HG03575 (cell line): ENCODE results near the gene KRT6A.

ENCODE experiments used
- ATAC-seq: cut with Tn5 transposase; IDR thresholded peaks from one replicate; pipeline ENCODE4 v1.9.1; 2021; ENCODE audit not compliant: unreplicated experiment, insufficient number of reproducible peaks, low FRiP score; ENCODE audit errors: extremely low read depth

KRT6A gene

GRCh38 chr12:52525661-52526499 is 32.8 kb upstream of the KRT6A start:
- ATAC-seq: no peak

DNA sequence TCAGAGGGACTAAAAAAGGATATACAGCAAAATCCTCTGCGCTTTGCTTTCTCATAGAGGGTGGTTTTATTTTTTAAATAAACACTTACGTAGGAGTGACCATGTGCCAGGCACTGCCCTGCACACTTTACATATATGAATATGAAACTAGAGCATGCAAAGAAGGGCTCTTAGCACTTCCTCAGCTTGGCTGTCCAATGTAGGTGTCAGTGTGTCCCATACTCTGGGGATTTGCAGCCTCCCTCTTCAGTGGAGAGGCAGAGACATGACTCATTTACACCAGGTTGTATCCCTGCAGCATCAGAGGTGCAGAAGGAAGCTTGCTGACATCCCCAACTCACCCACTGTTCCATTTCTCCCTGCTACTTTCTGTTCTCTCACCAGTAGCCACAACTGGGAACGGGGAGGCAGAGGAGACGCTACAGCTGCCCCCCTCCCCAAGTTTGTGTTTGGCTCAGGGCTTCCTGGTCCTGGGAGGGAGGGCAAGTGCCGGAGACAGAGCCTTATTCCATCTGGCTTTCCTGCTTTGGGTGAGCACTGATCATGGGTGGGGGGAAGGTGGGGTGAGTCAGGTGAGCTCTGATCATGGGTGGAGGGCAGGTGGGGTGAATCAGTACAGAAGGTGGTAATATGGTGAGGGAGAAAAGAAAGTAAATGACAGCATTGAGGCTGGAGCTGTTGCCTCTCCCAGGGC is 32.0 kb upstream of the KRT6A start:
- no peak for ATAC-seq

DNA sequence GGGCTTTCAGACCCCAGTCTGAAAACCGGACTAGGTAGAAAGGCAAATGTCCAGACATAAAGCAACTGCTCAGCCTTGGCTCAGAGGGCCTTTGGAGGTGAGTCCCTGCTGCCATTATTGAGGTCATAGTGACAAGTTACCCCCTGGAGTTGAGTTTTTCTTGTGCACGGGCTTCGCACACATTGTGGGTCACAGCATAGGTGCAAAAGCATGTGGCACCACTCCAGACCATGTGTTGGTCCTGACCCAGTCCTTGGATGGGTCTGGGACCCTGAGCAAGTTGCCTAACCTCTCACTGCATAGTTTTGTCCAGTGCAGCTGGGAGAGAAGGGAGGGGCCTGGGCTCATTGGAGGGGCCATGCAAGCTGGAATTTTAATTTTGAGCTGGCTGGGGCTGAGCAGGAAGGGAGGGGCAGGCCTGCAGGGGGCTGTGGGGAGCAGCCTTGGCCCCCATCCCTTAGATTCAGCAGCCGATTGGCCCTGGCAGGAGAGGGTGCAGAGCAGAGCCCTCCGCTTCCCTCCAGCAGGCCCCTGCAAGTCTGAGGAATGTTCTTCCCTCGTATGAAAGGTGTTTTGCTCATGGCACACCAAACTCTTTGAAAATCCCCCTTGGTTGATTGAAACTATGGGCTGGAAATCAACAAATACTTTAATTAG is 31.3 kb upstream of the KRT6A start:
- no peak for ATAC-seq

- no peak for ATAC-seq
Measured at GRCh38 chr12:52523824-52524223, 30.8 kb upstream of the KRT6A start.

DNA sequence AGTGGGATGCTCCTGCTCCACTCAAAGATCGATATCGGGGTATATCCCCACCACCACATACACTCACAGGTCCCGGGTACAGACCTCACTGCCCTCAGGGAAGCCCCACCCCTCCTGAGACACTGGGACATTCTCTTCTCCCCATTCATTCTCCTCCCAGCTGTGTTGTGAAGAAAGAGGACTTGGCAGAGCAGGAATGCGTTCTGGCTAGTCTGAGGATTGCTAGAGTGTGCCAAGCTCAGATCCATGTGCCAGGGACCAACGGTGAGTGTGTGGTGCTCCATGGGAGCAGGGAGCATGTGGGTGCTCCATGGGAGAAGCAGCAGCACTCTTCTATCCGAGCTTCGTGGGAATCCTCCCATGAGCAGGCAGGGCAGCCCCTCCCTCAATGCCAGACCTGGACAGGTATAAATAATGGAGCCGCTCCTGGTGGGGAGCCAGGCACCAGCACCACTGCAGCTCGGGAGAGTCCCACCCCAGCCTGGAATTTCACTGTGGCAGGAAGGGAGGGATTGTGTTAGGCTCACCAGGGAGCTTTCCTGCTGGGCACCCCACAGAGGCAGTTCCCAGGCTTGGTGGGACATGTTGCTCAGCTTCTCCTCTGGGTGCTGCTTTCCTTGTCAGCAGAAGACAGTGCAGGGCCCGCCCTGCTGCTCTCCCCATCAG is 29.4 kb upstream of the KRT6A start:
- no peak for ATAC-seq

DNA sequence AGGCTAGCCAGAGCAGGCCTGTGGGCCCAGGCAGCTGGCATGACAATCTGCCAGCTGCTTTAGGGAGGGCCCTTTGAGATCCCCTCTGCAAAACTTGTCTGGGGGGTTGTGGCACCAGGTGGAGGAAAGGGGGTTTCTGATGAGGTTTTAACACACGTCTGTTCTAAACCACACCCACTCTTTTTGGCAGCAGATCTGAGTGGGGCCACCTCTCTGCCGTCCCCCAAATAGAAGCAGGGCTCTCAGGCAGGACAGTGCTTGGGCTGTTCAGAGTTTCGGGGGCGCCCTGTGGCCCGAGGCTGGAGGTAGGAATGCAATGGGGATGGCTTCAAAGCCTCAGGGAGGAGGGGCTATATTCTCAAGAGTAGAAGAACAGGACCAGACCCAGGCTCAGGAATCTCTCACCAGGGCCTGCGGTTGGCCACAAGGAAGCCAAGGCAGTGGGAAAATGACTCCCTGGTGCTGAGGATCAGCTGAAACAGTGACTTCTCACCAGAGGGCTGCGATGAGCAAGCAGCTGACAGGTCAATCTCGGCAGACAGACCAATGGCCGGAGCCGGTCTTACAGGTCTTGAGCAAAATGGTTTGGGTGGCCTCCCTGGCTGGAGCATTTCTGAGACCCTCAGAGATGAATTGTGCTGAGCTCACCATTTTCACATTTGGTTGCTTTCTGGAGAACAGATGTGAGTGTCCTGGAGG is 28.7 kb upstream of the KRT6A start:
- ATAC-seq: no peak

GRCh38 chr12:52521175-52521567 is 28.1 kb upstream of the KRT6A start:
- no peak for ATAC-seq

DNA sequence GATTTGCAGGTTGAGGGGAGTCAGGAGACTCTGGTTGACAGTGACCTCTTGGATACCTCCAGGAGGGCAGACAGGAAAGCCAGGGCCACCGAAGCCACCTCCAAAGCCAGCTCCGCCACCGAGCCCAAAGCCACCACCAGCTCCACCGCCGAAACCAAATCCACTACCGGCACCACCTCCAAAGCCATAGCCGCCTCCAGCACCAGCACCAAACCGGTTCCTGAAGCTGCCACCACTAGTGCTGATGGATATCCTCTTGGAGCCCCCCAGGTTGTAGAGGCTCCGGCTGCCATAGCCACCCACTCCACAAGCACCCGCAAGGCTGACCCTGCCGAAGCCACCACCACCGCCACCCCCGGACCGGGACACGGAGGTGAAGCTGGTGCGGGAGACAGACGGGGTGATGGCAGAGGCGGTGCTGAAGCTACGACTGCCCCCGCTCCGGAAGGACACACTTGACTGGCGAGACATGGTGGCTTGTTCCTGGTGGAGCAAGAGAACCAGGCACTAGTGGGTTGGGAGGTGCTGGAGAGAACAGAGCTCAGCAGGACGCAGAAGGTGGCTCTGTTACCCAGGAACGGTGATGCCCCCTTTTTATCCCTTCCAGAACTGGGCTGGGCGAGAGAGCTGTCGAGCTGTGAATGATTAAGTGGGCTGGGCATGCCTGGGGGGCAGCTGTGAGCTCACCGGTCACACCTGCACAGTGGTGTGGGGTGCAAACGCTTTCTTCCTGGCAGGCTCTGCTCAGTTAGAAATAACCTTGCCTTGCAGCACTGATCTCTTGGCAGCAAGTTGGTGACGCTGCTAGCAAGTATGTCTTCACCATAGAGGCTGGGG is 27.0 kb upstream of the KRT6A start, which contains the start of gene KRT5:
KRT5 (minus strand) TSS at position 569 of the 837 bp plus-strand sequence; CDS start at position 471, 98 bp downstream.
- ATAC-seq: no peak

DNA sequence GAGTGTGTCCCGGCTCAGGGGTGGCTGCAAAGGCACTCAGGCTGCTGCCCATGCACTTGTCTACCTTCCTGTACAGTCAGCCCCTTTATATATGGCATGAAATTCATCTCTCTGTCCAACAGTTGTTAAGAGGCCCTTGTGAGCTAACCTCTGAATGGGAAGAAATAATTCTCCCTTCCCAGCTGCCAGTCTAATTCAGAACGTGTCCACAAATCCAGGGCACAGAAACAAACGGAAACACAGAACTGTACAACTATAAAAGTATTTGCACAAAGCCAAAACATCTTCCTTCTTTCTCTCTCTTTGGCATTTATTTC is 26.3 kb upstream of the KRT6A start:
- no peak for ATAC-seq

DNA sequence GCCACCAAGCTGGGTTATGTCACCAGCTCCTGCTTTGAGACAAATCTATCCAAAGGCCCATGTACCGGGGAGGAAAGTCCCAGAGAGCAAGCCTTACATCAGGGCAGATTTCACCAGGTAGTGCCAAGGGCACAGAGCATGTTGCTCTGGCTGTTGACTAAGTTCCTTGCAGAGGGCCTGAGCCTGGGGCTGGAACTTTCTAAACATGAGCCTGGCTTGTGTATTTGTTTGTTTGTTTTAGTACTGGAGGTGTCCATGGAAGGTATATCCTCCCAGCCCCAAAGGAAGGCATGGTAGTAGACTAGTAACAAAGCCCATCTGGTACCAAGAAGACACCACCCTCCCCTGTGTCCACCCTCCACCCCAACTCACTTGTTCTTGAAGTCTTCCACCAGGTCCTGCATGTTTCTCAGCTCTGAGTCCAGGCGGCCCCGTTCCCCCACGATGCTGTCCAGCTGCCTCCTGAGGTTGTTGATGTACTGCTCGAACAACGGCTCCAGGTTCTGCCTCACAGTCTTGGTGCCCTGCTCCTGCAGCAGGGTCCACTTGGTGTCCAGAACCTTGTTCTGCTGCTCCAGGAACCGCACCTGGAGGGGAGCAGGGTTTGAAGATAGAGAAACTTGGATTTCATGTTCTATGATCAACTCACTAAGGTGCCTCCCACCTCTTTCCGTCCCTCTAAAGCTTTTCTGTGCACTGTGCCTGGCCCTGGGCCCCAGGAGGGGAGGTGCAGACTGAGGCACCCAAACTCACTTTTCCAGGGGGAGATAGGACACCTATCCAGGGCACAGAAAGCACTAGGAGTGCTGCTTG is 25.7 kb upstream of the KRT6A start:
- no peak for ATAC-seq

DNA sequence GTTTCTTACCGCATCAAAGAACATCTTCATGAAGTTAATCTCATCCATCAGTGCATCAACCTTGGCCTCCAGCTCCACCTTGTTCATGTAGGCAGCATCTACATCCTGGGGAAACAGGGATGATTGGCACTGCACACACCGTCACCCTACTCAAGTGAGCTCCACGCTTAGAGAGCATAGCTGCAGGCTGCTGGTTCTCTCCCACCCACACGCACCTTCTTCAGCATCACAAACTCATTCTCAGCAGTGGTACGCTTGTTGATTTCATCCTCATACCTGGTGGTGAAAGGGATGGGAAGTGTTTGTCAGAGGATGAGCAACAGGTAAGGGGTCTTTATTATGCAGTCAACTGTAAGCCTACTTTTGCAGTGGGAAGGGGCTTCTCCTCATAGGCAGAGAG is 24.8 kb upstream of the KRT6A start:
- no peak for ATAC-seq

GRCh38 chr12:52517005-52517835 is 24.2 kb upstream of the KRT6A start:
- no peak for ATAC-seq

- no peak for ATAC-seq
Measured at GRCh38 chr12:52515927-52516831, 23.1 kb upstream of the KRT6A start.

DNA sequence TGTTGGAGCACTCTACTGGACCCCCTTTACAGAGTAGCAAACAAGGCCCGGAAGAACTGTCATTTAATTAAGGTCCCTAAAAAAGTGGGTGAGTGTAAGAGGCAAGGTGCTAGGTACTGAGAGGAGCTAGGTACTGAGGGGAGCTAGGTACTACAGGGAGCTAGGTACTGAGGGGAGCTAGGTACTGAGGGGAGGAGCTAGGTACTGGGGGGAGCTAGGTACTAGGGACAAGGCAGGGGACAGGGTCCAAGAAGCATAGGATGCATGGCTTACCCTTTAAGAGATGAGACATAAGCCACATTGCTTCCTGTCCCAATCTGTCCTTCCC is 22.2 kb upstream of the KRT6A start:
- no peak for ATAC-seq

GRCh38 chr12:52514471-52515318 is 21.6 kb upstream of the KRT6A start:
- no peak for ATAC-seq
